Neural cell (in vitro differentiated cells): Measurements from ENCODE around the gene TTR. TPM values are rescaled to one million over a fixed set of nuclear protein-coding genes. Genes with fewer than 3 reads are reported as not detected.

Experiments used
- H2AFZ ChIP-seq: fragments of 200-600, 300-800 bp; sonication (generic), shearing (Covaris generic); 2 replicates; pipeline ENCODE4 v1.6.0; 2014; ENCODE audit warnings: low read depth, mild to moderate bottlenecking, antibody characterized with exemption, low read length, moderate library complexity
- H3F3A ChIP-seq: fragments of 200-600 bp; shearing (Covaris generic); 2 replicates; pipeline ENCODE4 v1.6.1; 2016; ENCODE audit warnings: mild to moderate bottlenecking, moderate library complexity, mixed read lengths, antibody characterized with exemption, low read length; ENCODE audit not compliant: insufficient read depth, poor library complexity, severe bottlenecking
- H3K27ac ChIP-seq: fragments of 200-600, 300-800 bp; sonication (generic), shearing (Covaris generic); 2 replicates; pipeline ENCODE4 v1.5.1; 2014; ENCODE audit warnings: mild to moderate bottlenecking, low read length, moderate library complexity
- H3K27me3 ChIP-seq: fragments of 300-800, 200-600 bp; sonication (generic), shearing (Covaris generic); 2 replicates; pipeline ENCODE4 v1.6.0; 2014; ENCODE audit warnings: mild to moderate bottlenecking, low read depth, low read length, moderate library complexity; ENCODE audit not compliant: insufficient read depth
- H3K36me3 ChIP-seq: fragments of 300-800, 200-600 bp; sonication (generic), shearing (Covaris generic); 2 replicates; pipeline ENCODE4 v1.5.1; 2014; ENCODE audit warnings: mild to moderate bottlenecking, antibody characterized with exemption, low read length, moderate library complexity; ENCODE audit not compliant: insufficient read depth
- H3K4me2 ChIP-seq: fragments of 300-800, 200-600 bp; sonication (generic), shearing (Covaris generic); 2 replicates; pipeline ENCODE4 v1.6.0; 2014; ENCODE audit warnings: mild to moderate bottlenecking, low read length
- H3K4me3 ChIP-seq: fragments of 300-800, 200-600 bp; sonication (generic), shearing (Covaris generic); 2 replicates; pipeline ENCODE4 v1.5.1; 2014; ENCODE audit warnings: mild to moderate bottlenecking, low read length, moderate library complexity
- H3K79me2 ChIP-seq: fragments of 200-600 bp; shearing (Covaris generic); replicated peaks from 2 replicates; pipeline ENCODE4 v1.6.0; 2014; ENCODE audit warnings: mild to moderate bottlenecking, low read length, moderate library complexity; ENCODE audit not compliant: insufficient read depth
- H3K9ac ChIP-seq: fragments of 300-800, 200-600 bp; sonication (generic), shearing (Covaris generic); 2 replicates; pipeline ENCODE4 v1.6.1; 2016; ENCODE audit warnings: mild to moderate bottlenecking, low read length, mixed read lengths
- H3K9me2 ChIP-seq: fragments of 200-600 bp; shearing (Covaris generic); 2 replicates; pipeline ENCODE4 v1.6.1; 2016; ENCODE audit warnings: mild to moderate bottlenecking, low read length, mixed read lengths; ENCODE audit not compliant: insufficient read depth
- H3K9me3 ChIP-seq: fragments of 200-600, 300-800 bp; sonication (generic), shearing (Covaris generic); 2 replicates; pipeline ENCODE4 v1.6.1; 2016; ENCODE audit warnings: mild to moderate bottlenecking, mixed run types, low read length, moderate library complexity, mixed read lengths
- H4K20me1 ChIP-seq: fragments of 200-600 bp; shearing (Covaris generic); 2 replicates; pipeline ENCODE4 v1.6.1; 2016; ENCODE audit warnings: mild to moderate bottlenecking, mixed run types; ENCODE audit not compliant: insufficient read depth
- EP300 ChIP-seq: fragments of 450-650 bp; conservative IDR thresholded peaks from 2 replicates; pipeline ENCODE4 v1.6.1; 2014; ENCODE audit warnings: antibody characterized with exemption, mild to moderate bottlenecking, moderate library complexity; ENCODE audit not compliant: poor library complexity, severe bottlenecking
- EZH2 ChIP-seq: fragments of 200-600, 300-800 bp; shearing (Covaris generic), sonication (generic); IDR thresholded peaks from 2 replicates; pipeline ENCODE4 v1.6.1; 2014; ENCODE audit warnings: antibody characterized with exemption, low read length, borderline replicate concordance, mild to moderate bottlenecking; ENCODE audit not compliant: insufficient read depth, poor library complexity, severe bottlenecking
- MXI1 ChIP-seq: fragments of 450-650 bp; conservative IDR thresholded peaks from 2 replicates; pipeline ENCODE4 v1.6.1; 2014; ENCODE audit warnings: antibody characterized with exemption, mild to moderate bottlenecking; ENCODE audit not compliant: poor library complexity, severe bottlenecking
- POLR2AphosphoS5 ChIP-seq: IDR thresholded peaks from 2 replicates; pipeline ENCODE4 v1.6.1; 2012
- RAD21 ChIP-seq: fragments of 450-650 bp; conservative IDR thresholded peaks from 2 replicates; pipeline ENCODE4 v1.6.1; 2014; ENCODE audit warnings: antibody characterized with exemption, mild to moderate bottlenecking, moderate library complexity
- SMC3 ChIP-seq: fragments of 450-650 bp; conservative IDR thresholded peaks from 2 replicates; pipeline ENCODE4 v1.6.1; 2014; ENCODE audit warnings: antibody characterized with exemption, mild to moderate bottlenecking, moderate library complexity; ENCODE audit not compliant: poor library complexity
- TAF1 ChIP-seq: IDR thresholded peaks from 2 replicates; pipeline ENCODE4 v1.6.1; 2012; ENCODE audit warnings: low read depth
- polyA plus RNA-seq: library from polyadenylated mRNA; depleted of rRNA; stranded (reverse); fragments of >200 nt; gene quantifications from 2 replicates; pipeline ENCODE4 v1.2.3, GENCODE V29; 2014
- TF ChIP-seq, protein P1 (sequence below): IDR thresholded peaks from 2 replicates; pipeline ENCODE4 v1.6.1; 2012; ENCODE audit warnings: borderline replicate concordance
- TF ChIP-seq, protein P2 (sequence below): fragments of 450-650 bp; IDR thresholded peaks from 2 replicates; pipeline ENCODE4 v1.5.1; 2014; ENCODE audit warnings: antibody characterized with exemption, mild to moderate bottlenecking, moderate library complexity; ENCODE audit not compliant: poor library complexity, severe bottlenecking

The TTR gene
- polyA plus RNA-seq, 1 donor from 2014 or later: not detected

DNA sequence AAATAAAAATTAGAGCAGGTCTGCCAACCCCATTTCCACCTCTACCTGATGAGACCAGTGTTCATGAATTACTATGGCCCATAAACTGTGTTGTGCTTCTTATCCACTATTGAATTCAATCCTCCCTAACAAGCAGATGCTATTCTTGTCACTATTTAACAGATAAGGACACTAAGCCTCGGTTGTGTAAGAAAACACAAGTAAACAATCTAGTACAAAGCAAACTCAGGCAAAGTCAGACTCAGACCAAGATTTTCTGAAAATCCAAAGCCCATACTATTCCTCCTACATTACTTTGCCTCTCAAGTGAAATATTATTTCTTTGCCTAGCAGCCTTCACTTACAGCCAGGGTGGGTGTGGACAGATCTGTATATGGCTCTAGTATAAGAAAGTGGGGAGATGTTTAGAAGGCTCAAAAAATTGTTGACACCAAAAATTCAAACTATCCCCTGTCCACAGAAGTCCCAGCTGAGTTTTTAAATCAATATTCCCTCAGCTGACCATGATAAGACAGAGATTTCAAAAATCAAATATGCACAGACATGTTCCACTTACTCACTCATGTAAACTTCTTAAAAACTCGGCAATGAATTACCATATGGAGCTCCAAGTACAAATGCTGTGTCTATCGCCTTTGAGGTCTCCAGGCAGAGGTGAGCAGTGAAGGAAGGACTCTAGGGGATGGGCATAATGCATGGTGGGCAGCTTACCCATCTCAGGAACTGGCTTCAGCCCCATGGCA, 16.0 kb upstream of the TTR start:
- Histone ChIP-seq H3K27ac (no peak overlapping the region), H2AFZ (no peak overlapping the region), H3K79me2 (no peaks in the 10 kb centered on the region)

GRCh38 chr18:31576670-31577069, 15.0 kb upstream of the TTR start:
- TF ChIP-seq EP300: no peak
- TF ChIP-seq, protein P1, sequence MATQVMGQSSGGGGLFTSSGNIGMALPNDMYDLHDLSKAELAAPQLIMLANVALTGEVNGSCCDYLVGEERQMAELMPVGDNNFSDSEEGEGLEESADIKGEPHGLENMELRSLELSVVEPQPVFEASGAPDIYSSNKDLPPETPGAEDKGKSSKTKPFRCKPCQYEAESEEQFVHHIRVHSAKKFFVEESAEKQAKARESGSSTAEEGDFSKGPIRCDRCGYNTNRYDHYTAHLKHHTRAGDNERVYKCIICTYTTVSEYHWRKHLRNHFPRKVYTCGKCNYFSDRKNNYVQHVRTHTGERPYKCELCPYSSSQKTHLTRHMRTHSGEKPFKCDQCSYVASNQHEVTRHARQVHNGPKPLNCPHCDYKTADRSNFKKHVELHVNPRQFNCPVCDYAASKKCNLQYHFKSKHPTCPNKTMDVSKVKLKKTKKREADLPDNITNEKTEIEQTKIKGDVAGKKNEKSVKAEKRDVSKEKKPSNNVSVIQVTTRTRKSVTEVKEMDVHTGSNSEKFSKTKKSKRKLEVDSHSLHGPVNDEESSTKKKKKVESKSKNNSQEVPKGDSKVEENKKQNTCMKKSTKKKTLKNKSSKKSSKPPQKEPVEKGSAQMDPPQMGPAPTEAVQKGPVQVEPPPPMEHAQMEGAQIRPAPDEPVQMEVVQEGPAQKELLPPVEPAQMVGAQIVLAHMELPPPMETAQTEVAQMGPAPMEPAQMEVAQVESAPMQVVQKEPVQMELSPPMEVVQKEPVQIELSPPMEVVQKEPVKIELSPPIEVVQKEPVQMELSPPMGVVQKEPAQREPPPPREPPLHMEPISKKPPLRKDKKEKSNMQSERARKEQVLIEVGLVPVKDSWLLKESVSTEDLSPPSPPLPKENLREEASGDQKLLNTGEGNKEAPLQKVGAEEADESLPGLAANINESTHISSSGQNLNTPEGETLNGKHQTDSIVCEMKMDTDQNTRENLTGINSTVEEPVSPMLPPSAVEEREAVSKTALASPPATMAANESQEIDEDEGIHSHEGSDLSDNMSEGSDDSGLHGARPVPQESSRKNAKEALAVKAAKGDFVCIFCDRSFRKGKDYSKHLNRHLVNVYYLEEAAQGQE: no peak
- no peak for TF ChIP-seq RAD21
- no peak for TF ChIP-seq POLR2AphosphoS5
- no peak for TF ChIP-seq TAF1
- TF ChIP-seq SMC3: no peak
- no peaks in the 10 kb centered on the region for H3K27me3 ChIP-seq
- H3K9ac ChIP-seq: no peak overlapping the region
- H3F3A ChIP-seq: no peaks in the 10 kb centered on the region
- H3K4me2 ChIP-seq: no peak overlapping the region
- no peak overlapping the region for H3K4me3 ChIP-seq
- H4K20me1 ChIP-seq: no peaks in the 10 kb centered on the region
- H3K27ac ChIP-seq: no peak overlapping the region
- H3K36me3 ChIP-seq: no peaks in the 10 kb centered on the region
- no peaks in the 10 kb centered on the region for H3K9me2 ChIP-seq
- no peaks in the 10 kb centered on the region for H3K9me3 ChIP-seq
- no peaks in the 10 kb centered on the region for H3K79me2 ChIP-seq
- no peak overlapping the region for H2AFZ ChIP-seq

More for the DNA sequence above, 16.0 kb upstream of the TTR start:
- Histone ChIP-seq H3K9me2 (no peaks in the 10 kb centered on the region), H3K9me3 (no peaks in the 10 kb centered on the region), H3K4me3 (no peak overlapping the region), H3F3A (no peaks in the 10 kb centered on the region), H3K4me2 (no peak overlapping the region), H3K27me3 (no peaks in the 10 kb centered on the region), H3K36me3 (no peaks in the 10 kb centered on the region), H3K9ac (no peak overlapping the region), H4K20me1 (no peaks in the 10 kb centered on the region)
- TF ChIP-seq MXI1 (no peak), SMC3 (no peak), EP300 (no peak), POLR2AphosphoS5 (no peak), RAD21 (no peak), TAF1 (no peak), EZH2 (no peak)
- TF ChIP-seq, protein P2, sequence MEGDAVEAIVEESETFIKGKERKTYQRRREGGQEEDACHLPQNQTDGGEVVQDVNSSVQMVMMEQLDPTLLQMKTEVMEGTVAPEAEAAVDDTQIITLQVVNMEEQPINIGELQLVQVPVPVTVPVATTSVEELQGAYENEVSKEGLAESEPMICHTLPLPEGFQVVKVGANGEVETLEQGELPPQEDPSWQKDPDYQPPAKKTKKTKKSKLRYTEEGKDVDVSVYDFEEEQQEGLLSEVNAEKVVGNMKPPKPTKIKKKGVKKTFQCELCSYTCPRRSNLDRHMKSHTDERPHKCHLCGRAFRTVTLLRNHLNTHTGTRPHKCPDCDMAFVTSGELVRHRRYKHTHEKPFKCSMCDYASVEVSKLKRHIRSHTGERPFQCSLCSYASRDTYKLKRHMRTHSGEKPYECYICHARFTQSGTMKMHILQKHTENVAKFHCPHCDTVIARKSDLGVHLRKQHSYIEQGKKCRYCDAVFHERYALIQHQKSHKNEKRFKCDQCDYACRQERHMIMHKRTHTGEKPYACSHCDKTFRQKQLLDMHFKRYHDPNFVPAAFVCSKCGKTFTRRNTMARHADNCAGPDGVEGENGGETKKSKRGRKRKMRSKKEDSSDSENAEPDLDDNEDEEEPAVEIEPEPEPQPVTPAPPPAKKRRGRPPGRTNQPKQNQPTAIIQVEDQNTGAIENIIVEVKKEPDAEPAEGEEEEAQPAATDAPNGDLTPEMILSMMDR: no peak
- TF ChIP-seq, protein P1: no peak
